HL-60 (cell line): ENCODE measurements around the gene SH2D1A.

Experiments used
- DNase-seq, 2 experiments: peaks; one replicate each; pipeline ENCODE4 v3.0.0-alpha.2; 2010 to 2020; ENCODE audit warnings: low read depth in 1 of 2, low spot score in 1 of 2
- H3K27ac ChIP-seq: fragments of 250-450 bp; sonication (Bioruptor Pico); replicated peaks from 2 replicates; pipeline ENCODE4 v1.5.1; 2020; ENCODE audit warnings: mild to moderate bottlenecking, moderate library complexity
- H3K27me3 ChIP-seq: fragments of 250-450 bp; sonication (Bioruptor Pico); 2 replicates; pipeline ENCODE4 v1.5.1; 2021; ENCODE audit warnings: mild to moderate bottlenecking, moderate library complexity; ENCODE audit not compliant: insufficient read depth, poor library complexity, severe bottlenecking
- H3K4me3 ChIP-seq: replicated peaks from 2 replicates; pipeline ENCODE4 v1.5.1; 2011; ENCODE audit warnings: mild to moderate bottlenecking, control low read depth, low read length; ENCODE audit not compliant: insufficient read depth
- CTCF ChIP-seq: IDR thresholded peaks from one replicate; pipeline ENCODE4 v1.5.1; 2011; ENCODE audit warnings: low read length, control low read depth, inconsistent platforms; ENCODE audit not compliant: insufficient read depth
- GABPA ChIP-seq: IDR thresholded peaks from 2 replicates; pipeline ENCODE4 v1.6.1; 2012; ENCODE audit warnings: low read depth
- POLR2AphosphoS5 ChIP-seq: IDR thresholded peaks from 2 replicates; pipeline ENCODE4 v1.6.1; 2012; ENCODE audit warnings: low read depth
- REST ChIP-seq: IDR thresholded peaks from 2 replicates; pipeline ENCODE4 v1.6.1; 2012; ENCODE audit warnings: low read depth; ENCODE audit not compliant: insufficient replicate concordance
- SPI1 ChIP-seq: IDR thresholded peaks from 2 replicates; pipeline ENCODE4 v1.6.1; 2012; ENCODE audit warnings: low read depth, mild to moderate bottlenecking, borderline replicate concordance

SH2D1A gene

GRCh38 chrX:124354648-124355047 is 8.3 kb downstream of the SH2D1A start:
- H3K27ac ChIP-seq, result no peak overlapping the region
- DNase-seq, result no peak

GRCh38 chrX:124358800-124359383 is 12.5 kb downstream of the SH2D1A start:
- Histone ChIP-seq H3K27ac (no peak overlapping the region), H3K4me3 (no peak overlapping the region)
- TF ChIP-seq REST (no peak), SPI1 (no peak)

More at GRCh38 chrX:124354648-124355047, 8.3 kb downstream of the SH2D1A start:
- H3K27me3 ChIP-seq, result no peaks in the 10 kb centered on the region
- TF ChIP-seq SPI1 (no peak), POLR2AphosphoS5 (no peak), GABPA (no peak), REST (no peak), CTCF (no peak)
- no peak overlapping the region for H3K4me3 ChIP-seq

GRCh38 chrX:124362072-124362471 is 15.7 kb downstream of the SH2D1A start:
- H3K4me3 ChIP-seq, result no peak overlapping the region
- H3K27me3 ChIP-seq, result no peaks in the 10 kb centered on the region
- DNase-seq, result no peak
- TF ChIP-seq REST (no peak), CTCF (no peak), POLR2AphosphoS5 (no peak), SPI1 (no peak), GABPA (no peak)
- no peak overlapping the region for H3K27ac ChIP-seq

More at GRCh38 chrX:124358800-124359383, 12.5 kb downstream of the SH2D1A start:
- no peaks in the 10 kb centered on the region for H3K27me3 ChIP-seq
- DNase-seq, result no peak
